ENCODE measurements around the gene ARHGEF4. TPM values are rescaled to one million over a fixed set of nuclear protein-coding genes. Genes with fewer than 3 reads are reported as not detected.

Gene ARHGEF4
- total RNA-seq, 1 experiment from 2014 or later: 26.6 TPM

GRCh38 chr2:130920415-130921163 is 83.9 kb downstream of the ARHGEF4 start (continued):
- TF ChIP-seq REST (IDR thresholded peaks at IDR 0.05; ENCODE audit: low read depth) (no peak), SIN3A (IDR thresholded peaks at IDR 0.05; ENCODE audit: low read depth) (peak; percentile 20; the same call in 1 of the 2 replicates), ZNF274 (IDR thresholded peaks at IDR 0.05; ENCODE audit: low read depth, low read length) (no peak), CBX3 (IDR thresholded peaks at IDR 0.05; ENCODE audit: low read depth) (no peak)

DNA sequence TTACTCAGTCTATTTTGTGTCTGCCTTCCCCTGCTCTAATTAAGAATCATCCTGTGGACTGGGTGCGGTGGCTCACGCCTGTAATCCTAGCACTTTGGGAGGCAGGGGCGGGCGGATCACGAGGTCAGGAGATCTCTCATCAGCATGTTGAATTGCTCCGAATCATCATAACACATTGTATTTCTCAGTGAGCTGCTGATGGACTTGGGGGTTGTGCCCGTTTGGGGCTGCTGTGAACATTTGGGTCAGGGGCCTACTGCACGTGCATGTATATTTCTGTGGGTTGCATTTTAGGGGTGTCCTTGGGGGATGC is 84.4 kb downstream of the ARHGEF4 start:
- Histone ChIP-seq H3K36me3 (ENCODE audit: control insufficient read depth in 1 of 2, insufficient read depth in 2 of 2, low read length in 2 of 2) (no peaks in the 10 kb centered on the region), H2AFZ (ENCODE audit: low read depth, low read length, poor library complexity, severe bottlenecking) (no peak overlapping the region), H3K4me3 (replicated peaks in 1 of 2; ENCODE audit: low read depth in 1 of 2, low read length in 2 of 2) (no peak overlapping the region), H3K9ac (ENCODE audit: low read length) (no peak overlapping the region), H3K27me3 (ENCODE audit: insufficient read depth, low read length) (no peaks in the 10 kb centered on the region), H3K4me1 (ENCODE audit: control insufficient read depth in 1 of 2, insufficient read depth in 2 of 2, low read length in 2 of 2) (no peaks in the 10 kb centered on the region), H3K9me3 (ENCODE audit: control insufficient read depth in 1 of 2, insufficient read depth in 1 of 2, low read depth in 1 of 2, low read length in 2 of 2) (no peaks in the 10 kb centered on the region), H3K27ac (ENCODE audit: low read depth, low read length) (no peak overlapping the region), H4K20me1 (ENCODE audit: insufficient read depth) (no peaks in the 10 kb centered on the region), H3K79me2 (ENCODE audit: insufficient read depth, low read length) (no peaks in the 10 kb centered on the region), H3K9me2 (ENCODE audit: insufficient read depth) (no peaks in the 10 kb centered on the region), H3K4me2 (ENCODE audit: low read length) (no peak overlapping the region)
- no TSS peak for BruUV-seq (replicated peaks)
- ATAC-seq: no peak
- intact Hi-C loops (cut with micrococcal nuclease): no loop called here
- no peak for TF ChIP-seq FOSL1 (IDR thresholded peaks at IDR 0.05; ENCODE audit: low read depth)
- TF ChIP-seq YY1 (IDR thresholded peaks at IDR 0.05; ENCODE audit: extremely low read depth, insufficient replicate concordance, low read depth, low read length): no peak
- TF ChIP-seq ELF1 (IDR thresholded peaks at IDR 0.05; ENCODE audit: borderline replicate concordance, low read depth): no peak
- POLR2A ChIA-PET: no interaction called here
- RAD21 ChIA-PET (ENCODE audit: low non-redundant PET in 1 of 2, low total read pairs in 2 of 2, uncharacterized antibody in 2 of 2, unreplicated experiment in 2 of 2): interaction anchor here in 1 of 2 experiments (1.3 kb wide), 1 partner anchor 124 kb away, joined by 3 read pairs; no protein-coding TSS in a partner anchor
- no peak for DNase-seq (ENCODE audit: low read depth, low spot score)
- CTCF ChIA-PET: interaction anchor here (1.8 kb wide), 1 partner anchor 124 kb away, joined by 15 read pairs; no protein-coding TSS in a partner anchor

All from HCT116 (cell line).